ENCODE measurements around the gene DAND5.

Gene DAND5

GRCh38 chr19:13010038-13010991, 40.9 kb downstream of the DAND5 start:
- Histone ChIP-seq H3K4me1 (ENCODE audit: control insufficient read depth, insufficient read depth, low read length, poor library complexity, severe bottlenecking) (peaks cover 23% of the 10 kb centered on the region), H3K27me3 (replicated peaks; ENCODE audit: control insufficient read depth, insufficient read depth, low read length, poor library complexity, severe bottlenecking) (peaks cover 49% of the 10 kb centered on the region), H3K4me3 (ENCODE audit: insufficient read depth, low read depth, low read length, poor library complexity, severe bottlenecking) (no peak overlapping the region), H3K27ac (ENCODE audit: insufficient read depth, low read length, poor library complexity, severe bottlenecking) (no peak overlapping the region), H3K9me3 (ENCODE audit: control insufficient read depth, low read length) (no peaks in the 10 kb centered on the region), H3K36me3 (ENCODE audit: control insufficient read depth, insufficient read depth, low read length) (no peaks in the 10 kb centered on the region)
- no peak for DNase-seq

GRCh38 chr19:13010992-13011652, 41.7 kb downstream of the DAND5 start:
- no peak overlapping the region for H3K27ac ChIP-seq (ENCODE audit: insufficient read depth, low read length, poor library complexity, severe bottlenecking)
- peaks cover 23% of the 10 kb centered on the region for H3K4me1 ChIP-seq (ENCODE audit: control insufficient read depth, insufficient read depth, low read length, poor library complexity, severe bottlenecking)
- H3K9me3 ChIP-seq (ENCODE audit: control insufficient read depth, low read length), result no peaks in the 10 kb centered on the region
- H3K4me3 ChIP-seq (ENCODE audit: insufficient read depth, low read depth, low read length, poor library complexity, severe bottlenecking), result no peak overlapping the region
- peaks cover 49% of the 10 kb centered on the region for H3K27me3 ChIP-seq (replicated peaks; ENCODE audit: control insufficient read depth, insufficient read depth, low read length, poor library complexity, severe bottlenecking)
- no peak for DNase-seq
- no peaks in the 10 kb centered on the region for H3K36me3 ChIP-seq (ENCODE audit: control insufficient read depth, insufficient read depth, low read length)

GRCh38 chr19:13011653-13012389, 42.4 kb downstream of the DAND5 start:
- Histone ChIP-seq H3K27me3 (replicated peaks; ENCODE audit: control insufficient read depth, insufficient read depth, low read length, poor library complexity, severe bottlenecking) (peaks cover 49% of the 10 kb centered on the region), H3K9me3 (ENCODE audit: control insufficient read depth, low read length) (no peaks in the 10 kb centered on the region), H3K36me3 (ENCODE audit: control insufficient read depth, insufficient read depth, low read length) (no peaks in the 10 kb centered on the region), H3K4me3 (ENCODE audit: insufficient read depth, low read depth, low read length, poor library complexity, severe bottlenecking) (no peak overlapping the region), H3K27ac (ENCODE audit: insufficient read depth, low read length, poor library complexity, severe bottlenecking) (no peak overlapping the region), H3K4me1 (ENCODE audit: control insufficient read depth, insufficient read depth, low read length, poor library complexity, severe bottlenecking) (peaks cover 23% of the 10 kb centered on the region)
- DNase-seq, result no peak

DNA sequence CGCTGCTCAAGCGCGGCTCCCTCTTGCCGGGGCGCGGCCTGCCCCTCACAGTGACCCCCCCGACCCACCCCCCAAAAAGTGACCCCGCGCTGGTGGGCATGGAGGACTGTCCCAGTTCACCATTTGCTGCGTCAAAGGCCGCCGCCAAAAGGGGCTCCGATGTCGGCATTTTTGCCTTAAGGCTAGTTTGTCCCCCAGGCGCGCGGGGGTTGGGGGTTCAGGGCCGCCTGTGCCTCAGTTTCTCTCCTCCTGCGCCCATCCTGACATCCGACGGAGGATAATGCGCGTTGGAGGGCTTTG, 43.0 kb downstream of the DAND5 start:
- Histone ChIP-seq H3K36me3 (ENCODE audit: control insufficient read depth, insufficient read depth, low read length) (no peaks in the 10 kb centered on the region), H3K4me3 (ENCODE audit: insufficient read depth, low read depth, low read length, poor library complexity, severe bottlenecking) (peak overlapping the region; percentile 52), H3K27me3 (replicated peaks; ENCODE audit: control insufficient read depth, insufficient read depth, low read length, poor library complexity, severe bottlenecking) (peaks cover 54% of the 10 kb centered on the region), H3K27ac (ENCODE audit: insufficient read depth, low read length, poor library complexity, severe bottlenecking) (no peak overlapping the region), H3K4me1 (ENCODE audit: control insufficient read depth, insufficient read depth, low read length, poor library complexity, severe bottlenecking) (peaks cover 23% of the 10 kb centered on the region), H3K9me3 (ENCODE audit: control insufficient read depth, low read length) (no peaks in the 10 kb centered on the region)
- no peak for DNase-seq

GRCh38 chr19:13012690-13013608, 43.6 kb downstream of the DAND5 start:
- H3K27ac ChIP-seq (ENCODE audit: insufficient read depth, low read length, poor library complexity, severe bottlenecking), result no peak overlapping the region
- no peaks in the 10 kb centered on the region for H3K9me3 ChIP-seq (ENCODE audit: control insufficient read depth, low read length)
- H3K36me3 ChIP-seq (ENCODE audit: control insufficient read depth, insufficient read depth, low read length), result no peaks in the 10 kb centered on the region
- peak overlapping the region; percentile 52 for H3K4me3 ChIP-seq (ENCODE audit: insufficient read depth, low read depth, low read length, poor library complexity, severe bottlenecking)
- DNase-seq, result no peak
- peaks cover 58% of the 10 kb centered on the region for H3K27me3 ChIP-seq (replicated peaks; ENCODE audit: control insufficient read depth, insufficient read depth, low read length, poor library complexity, severe bottlenecking)
- peaks cover 23% of the 10 kb centered on the region for H3K4me1 ChIP-seq (ENCODE audit: control insufficient read depth, insufficient read depth, low read length, poor library complexity, severe bottlenecking)

- H3K4me3 ChIP-seq (ENCODE audit: insufficient read depth, low read depth, low read length, poor library complexity, severe bottlenecking), result peak overlapping the region; percentile 52
- H3K27ac ChIP-seq (ENCODE audit: insufficient read depth, low read length, poor library complexity, severe bottlenecking), result no peak overlapping the region
- H3K36me3 ChIP-seq (ENCODE audit: control insufficient read depth, insufficient read depth, low read length), result no peaks in the 10 kb centered on the region
- H3K4me1 ChIP-seq (ENCODE audit: control insufficient read depth, insufficient read depth, low read length, poor library complexity, severe bottlenecking), result peaks cover 23% of the 10 kb centered on the region
- peaks cover 58% of the 10 kb centered on the region for H3K27me3 ChIP-seq (replicated peaks; ENCODE audit: control insufficient read depth, insufficient read depth, low read length, poor library complexity, severe bottlenecking)
- no peak for DNase-seq
- H3K9me3 ChIP-seq (ENCODE audit: control insufficient read depth, low read length), result no peaks in the 10 kb centered on the region
These were observed 44.3 kb downstream of the DAND5 start for GRCh38 chr19:13013649-13014048.

GRCh38 chr19:13014101-13014920, 44.9 kb downstream of the DAND5 start:
- Histone ChIP-seq H3K4me3 (ENCODE audit: insufficient read depth, low read depth, low read length, poor library complexity, severe bottlenecking) (peak overlapping the region; percentile 52), H3K9me3 (ENCODE audit: control insufficient read depth, low read length) (no peaks in the 10 kb centered on the region), H3K4me1 (ENCODE audit: control insufficient read depth, insufficient read depth, low read length, poor library complexity, severe bottlenecking) (peaks cover 23% of the 10 kb centered on the region), H3K36me3 (ENCODE audit: control insufficient read depth, insufficient read depth, low read length) (no peaks in the 10 kb centered on the region), H3K27me3 (replicated peaks; ENCODE audit: control insufficient read depth, insufficient read depth, low read length, poor library complexity, severe bottlenecking) (peaks cover 58% of the 10 kb centered on the region), H3K27ac (ENCODE audit: insufficient read depth, low read length, poor library complexity, severe bottlenecking) (no peak overlapping the region)
- DNase-seq, result no peak

- H3K9me3 ChIP-seq (ENCODE audit: control insufficient read depth, low read length), result no peaks in the 10 kb centered on the region
- H3K4me1 ChIP-seq (ENCODE audit: control insufficient read depth, insufficient read depth, low read length, poor library complexity, severe bottlenecking), result peaks cover 23% of the 10 kb centered on the region
- H3K27me3 ChIP-seq (replicated peaks; ENCODE audit: control insufficient read depth, insufficient read depth, low read length, poor library complexity, severe bottlenecking), result peaks cover 53% of the 10 kb centered on the region
- H3K36me3 ChIP-seq (ENCODE audit: control insufficient read depth, insufficient read depth, low read length), result no peaks in the 10 kb centered on the region
- no peak for DNase-seq
- H3K27ac ChIP-seq (ENCODE audit: insufficient read depth, low read length, poor library complexity, severe bottlenecking), result no peak overlapping the region
- no peak overlapping the region for H3K4me3 ChIP-seq (ENCODE audit: insufficient read depth, low read depth, low read length, poor library complexity, severe bottlenecking)
These were observed 45.5 kb downstream of the DAND5 start for GRCh38 chr19:13014921-13015280.
